ENCODE data around the gene DTYMK. TPM values are rescaled to one million over a fixed set of nuclear protein-coding genes. Genes with fewer than 3 reads are reported as not detected.

The DTYMK gene
- total RNA-seq, 1 donor from 2014 or later = 20.1 TPM

DNA sequence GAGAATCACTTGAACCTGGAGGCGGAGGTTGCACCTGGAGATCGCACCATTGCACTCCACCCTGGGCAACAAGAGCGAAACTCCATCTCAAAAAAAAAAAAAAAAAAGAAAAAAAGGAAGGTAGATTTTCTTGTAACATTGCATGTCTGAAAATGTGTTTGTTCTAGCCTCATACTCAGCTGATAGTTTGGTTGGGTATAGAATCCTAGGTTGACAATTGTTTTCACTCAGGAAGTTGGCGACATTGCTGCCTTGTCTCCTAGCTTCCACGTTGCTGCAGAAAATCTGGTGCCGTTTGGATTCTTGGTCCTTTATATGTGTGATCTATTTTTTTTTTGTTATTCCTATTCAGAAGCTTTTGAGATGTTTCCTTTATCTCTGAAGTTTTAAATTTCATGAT lies 19.9 kb upstream of the DTYMK start:
- no peak for DNase-seq (ENCODE audit: low read depth)

DNA sequence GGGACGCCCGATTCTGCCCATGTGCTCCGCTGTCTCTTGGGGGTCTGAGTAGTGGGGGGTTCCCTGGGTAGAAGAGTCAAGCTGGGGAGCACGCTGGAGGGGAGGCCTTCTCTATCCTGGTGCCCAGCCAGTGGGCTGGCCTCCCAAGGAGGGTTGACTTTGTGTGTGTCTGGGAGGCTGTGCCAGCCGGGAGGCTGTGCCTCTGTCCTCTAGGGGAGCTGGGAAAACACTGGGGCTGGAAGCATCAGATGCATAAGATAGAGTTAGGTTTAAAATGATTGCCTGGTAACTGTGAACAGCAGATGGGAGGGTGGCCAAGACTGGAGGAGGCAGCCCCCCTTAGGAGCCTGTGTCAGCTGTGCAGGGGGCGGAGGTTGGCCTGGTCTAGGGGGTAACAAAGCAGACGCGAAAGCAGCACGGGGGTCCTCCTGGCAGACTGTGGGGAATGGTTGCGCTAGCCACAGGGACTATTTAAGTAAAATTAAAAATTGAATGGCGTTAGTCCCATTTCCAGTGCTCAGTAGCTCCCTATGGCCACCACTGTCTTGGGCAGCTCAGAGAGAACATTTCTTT lies 16.5 kb upstream of the DTYMK start:
- DNase-seq (ENCODE audit: low read depth) = peak; percentile 30

DNA sequence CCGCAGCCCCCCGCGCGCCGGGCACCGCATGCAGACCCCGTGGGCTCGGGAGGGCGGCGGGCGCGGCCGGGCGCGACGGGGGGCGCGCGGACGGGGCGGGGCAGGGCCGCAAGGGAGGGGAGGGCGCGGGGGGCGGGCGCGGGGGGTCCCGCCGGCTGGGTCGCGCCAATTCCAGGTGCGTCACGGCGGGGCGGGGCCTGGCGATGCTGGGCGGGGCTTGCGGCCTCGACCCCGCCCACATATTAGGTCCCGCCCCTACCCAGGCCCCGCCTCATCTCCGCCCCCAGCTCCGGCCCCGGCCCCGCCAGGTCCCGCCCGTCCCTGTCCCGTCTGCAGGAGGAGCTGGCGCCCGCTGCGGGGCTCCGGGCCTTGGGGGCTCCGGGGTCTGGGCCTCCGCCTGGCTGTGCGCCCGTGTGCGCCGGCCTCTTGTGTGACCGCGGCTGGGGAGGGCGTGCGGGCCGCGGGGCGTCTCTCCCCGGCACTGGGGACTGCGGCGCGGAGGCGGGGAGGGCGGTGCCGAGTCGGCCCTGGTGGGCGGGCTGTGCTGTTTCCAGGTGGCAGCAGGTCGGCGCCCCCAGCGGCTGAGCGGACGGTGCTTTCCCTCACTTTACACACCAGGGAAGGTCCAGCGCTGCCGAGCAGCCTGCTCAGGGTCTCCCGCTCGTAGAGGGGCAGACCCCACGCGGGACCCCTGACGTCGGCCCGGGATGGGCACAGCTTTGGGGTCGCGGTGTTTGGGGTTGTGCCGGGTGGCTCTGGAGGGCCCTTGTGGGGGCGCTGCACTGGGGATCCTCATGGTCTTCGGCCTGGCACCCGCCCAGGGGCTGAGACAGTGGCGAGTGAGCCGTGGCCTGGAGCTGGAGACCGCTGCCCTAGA lies 15.8 kb upstream of the DTYMK start:
- DNase-seq (ENCODE audit: low read depth) = peak; percentile 75

DNA sequence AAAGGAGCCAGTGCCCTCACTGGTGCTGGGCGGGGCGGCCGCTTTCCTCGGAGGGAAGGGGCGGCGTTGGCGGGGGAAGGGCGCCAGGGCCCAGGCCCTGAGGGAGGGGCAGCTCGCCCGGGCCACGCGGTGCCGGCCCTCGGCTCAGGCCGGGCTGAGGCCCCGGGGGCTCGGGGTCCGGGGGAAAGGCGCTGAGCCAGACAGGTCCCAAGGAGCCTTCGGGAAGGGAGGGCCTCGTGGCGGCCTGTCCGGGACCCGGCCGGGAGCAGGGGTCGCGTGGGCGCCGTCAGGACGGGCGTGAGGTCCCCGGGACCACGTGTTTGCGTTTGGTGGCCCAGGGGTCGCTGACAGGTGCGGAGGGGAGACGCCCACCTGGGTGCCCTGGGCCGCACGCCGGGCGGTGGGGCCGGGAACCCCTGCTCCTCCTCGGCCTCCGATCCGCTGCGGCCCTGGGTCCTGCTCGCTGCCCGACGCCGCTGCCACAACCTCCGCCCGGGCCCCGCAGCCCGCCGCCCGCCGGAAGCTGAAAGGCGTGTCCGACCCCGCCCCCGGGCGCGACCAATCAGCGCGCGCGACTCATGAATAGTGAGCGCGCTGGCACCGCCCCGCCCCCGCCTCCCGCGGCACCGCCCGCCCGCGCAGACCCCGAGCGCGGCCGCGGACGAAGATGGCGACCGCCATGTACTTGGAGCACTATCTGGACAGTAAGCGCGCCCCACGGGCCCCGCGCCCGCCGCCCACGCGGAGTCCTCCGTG lies 15.0 kb upstream of the DTYMK start, which contains the start of gene ING5:
Gene ING5, plus strand, starts transcription at position 641 of the 756 bp plus-strand sequence. Its CDS starts 27 bp downstream, at position 668.
- peak; percentile 94 for DNase-seq (ENCODE audit: low read depth)

DNA sequence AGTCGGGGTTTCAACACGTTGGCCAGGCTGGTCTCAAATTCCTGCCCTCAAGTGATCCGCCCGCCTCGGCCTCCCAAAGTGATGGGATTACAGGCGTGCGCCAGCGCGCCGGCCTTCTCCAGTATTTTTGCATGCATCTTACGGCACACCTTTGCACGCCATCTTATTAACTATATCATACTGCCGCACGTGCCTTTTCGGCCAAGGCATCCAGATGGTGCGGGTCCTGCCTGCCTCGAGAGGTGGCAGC lies 14.5 kb upstream of the DTYMK start:
- no peak for DNase-seq (ENCODE audit: low read depth)

DNA sequence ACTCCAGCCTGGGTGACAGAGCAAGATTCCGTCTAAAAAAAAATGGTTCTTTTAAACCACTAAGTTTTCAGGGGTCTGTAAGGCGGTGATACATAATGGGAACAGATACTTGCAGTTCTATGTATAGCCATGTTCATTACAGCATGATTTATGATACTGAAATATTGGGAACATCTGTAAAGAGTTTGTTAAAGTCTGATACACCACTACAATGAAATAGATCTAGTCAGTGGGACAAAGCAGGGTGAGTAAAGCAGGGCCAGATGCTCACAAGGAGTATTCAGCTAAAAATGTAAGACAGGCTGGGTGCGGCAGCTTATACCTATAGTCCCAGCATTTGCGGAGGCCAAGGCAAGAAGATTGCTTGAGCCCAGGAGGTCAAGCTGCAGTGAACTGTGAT lies 9.0 kb upstream of the DTYMK start:
- no peak for DNase-seq (ENCODE audit: low read depth)

DNA sequence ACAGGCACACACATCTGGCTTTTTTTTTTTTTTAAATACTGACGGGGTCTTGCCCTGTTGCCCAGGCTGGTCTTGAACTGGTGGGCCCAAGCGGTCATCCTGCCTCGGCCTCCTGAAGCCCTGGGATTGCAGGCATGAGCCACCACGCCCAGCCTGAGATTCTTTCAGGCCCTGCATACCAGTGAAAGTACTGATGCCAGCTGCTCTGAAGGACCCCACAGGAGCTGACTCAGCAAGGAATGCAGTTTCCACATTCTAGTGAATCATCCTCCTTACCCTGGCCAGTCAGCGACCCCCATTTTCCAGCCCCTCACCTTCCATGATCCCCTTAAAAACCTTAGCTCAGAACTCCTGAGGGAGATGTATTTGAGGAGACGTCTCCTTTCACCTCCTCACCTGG lies 5.8 kb upstream of the DTYMK start:
- peak; percentile 75 for DNase-seq (ENCODE audit: low read depth)

DNA sequence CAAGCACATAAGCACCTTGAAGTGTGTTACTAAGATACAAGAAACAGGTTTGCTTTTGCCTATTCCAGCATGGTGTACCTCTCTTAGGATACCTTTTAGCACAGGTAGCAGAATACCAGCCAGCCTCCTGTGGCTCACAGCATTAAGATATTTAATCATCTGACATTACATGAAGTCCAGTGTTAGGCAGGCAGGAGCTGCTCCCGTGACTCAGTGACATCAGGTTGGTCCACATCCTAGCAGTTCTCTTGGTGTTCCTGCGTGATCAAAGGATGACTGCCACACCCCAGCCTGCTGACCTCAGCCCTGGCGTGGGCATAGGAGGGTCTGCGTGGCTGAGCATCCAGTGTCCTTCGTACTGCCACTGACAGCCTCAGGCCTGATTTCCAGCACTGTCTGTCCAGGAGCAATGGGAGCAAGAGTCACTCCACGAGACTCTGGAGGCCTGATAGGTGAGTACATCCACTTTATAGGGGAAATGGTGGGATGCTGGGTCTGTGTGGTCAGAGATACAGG lies 3.6 kb upstream of the DTYMK start:
- no peak for DNase-seq (ENCODE audit: low read depth)

DNA sequence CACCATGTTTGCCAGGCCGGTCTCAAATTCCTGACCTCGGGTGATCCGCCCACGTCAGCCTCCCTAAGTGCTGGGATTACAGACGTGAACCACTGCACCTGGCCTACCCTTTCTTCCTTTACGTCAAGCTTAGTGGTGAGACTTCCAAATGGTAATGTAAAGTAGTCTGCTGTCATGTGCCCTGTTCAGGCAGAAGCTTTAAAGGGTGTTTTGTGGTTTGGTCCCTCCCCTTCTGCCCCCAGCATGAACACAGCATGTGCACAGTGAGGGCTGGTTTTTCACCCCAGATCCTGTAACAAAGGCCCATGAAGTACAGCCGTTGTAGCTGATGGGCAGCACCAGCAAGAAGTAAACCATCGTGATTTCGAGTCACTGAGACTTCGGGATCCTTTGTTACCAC lies 2.7 kb upstream of the DTYMK start:
- no peak for DNase-seq (ENCODE audit: low read depth)

DNA sequence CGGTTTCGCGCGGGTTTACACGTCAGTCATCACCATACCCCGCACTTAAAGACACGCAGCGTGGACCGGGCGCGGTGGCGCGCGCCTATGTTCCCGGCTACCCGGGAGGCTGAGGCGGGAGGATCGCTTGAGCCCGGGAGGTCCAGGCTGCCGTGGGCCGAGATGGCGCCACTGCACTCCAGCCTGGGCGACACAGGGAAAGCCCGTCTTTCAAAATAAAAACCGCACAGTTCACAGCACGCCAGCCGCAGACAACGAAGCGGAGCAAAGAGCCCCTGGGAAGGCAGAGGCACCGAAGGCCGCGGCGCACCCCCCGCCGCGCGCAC lies 328 bp downstream of the DTYMK start:
- no peak for DNase-seq (ENCODE audit: low read depth)

DNA sequence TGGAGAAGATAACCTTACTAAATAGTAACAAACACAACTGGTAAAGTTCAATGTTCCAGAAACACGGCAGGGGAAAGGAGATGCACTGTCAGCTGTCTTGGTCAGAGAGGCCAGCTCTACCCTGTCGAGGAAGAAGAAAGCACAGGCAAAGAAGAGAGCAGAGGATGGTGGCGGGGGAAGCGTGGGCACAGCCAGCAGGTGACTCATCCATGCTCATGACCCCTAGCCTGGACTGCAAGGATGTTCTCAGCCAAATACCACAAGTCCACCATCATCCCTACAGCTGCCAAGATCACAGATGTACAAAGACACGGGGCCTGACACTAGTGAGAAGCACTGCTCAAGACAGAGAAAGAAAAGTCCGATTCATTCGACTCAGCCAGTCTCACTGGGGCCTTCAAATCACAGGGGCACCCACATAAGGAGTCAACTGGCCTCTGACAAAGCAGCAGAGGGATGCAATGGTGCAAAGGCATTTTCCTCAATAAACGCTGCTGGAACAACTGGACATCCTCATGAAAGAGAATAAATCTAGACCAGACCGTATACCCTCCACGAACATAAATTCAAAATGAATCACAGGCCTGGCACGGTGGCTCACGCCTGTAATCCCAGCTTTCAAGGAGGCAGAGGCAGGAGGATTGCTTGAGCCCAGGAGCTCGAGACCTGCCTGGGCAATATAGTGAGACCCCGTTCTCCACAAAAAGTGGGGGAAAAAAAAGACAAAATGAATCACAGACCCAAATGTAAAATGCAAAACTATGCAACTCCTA lies 5.6 kb downstream of the DTYMK start:
- DNase-seq (ENCODE audit: low read depth) = peak; percentile 96

DNA sequence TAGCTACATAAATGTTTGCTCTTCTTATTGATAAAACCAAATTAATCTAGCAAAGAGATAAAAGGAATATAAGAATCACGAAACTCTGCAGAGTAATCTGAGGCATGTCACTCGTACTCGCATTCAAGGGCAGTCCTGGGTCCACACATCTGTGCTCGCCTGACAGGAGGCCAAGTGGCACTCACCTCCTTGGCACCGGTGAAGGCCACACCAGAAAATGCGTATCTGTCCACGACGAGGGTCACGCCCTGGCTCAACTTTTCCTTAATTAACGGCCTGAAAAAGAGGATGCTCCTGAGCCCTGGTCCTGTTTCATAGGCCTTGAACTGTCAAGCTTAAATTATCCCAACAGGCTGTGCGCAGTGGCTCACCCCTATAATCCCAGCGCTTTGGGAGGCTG lies 6.6 kb downstream of the DTYMK start:
- DNase-seq (ENCODE audit: low read depth) = no peak

DNA sequence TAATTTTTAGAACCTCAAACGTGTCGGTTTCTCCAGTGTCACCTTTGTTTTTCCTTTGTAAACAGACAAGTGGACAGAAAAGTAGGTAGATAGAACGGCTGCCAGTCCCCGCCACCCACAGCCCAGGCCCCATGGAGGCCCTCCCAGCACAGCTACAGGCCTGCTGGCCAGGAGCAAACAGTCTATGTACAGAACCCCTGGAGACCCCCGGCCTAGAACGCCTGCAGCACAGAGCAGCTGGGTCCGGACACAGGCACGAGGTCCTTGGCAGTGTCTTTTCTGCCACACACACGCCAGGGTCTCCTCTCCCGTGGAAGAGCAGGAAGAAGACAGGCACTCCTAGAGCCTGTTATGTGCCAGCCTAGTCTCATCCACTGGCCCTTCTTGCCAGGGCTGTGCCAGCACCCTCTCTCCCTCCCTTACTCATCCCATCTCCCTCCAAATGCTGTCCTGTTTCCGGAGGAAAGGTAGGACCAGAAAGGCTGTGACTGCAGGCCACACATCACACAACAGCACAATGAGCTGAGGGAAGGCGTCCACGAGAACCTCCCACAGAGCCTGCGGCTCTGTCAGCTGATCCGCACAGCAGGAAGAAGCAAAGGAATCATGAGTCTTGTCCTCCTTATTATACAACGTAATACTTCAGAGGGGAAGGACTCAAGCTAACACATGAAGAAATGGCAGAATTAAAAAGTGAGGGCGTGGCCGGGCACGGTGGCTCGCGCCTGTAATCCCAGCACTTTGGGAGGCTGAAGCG lies 7.7 kb downstream of the DTYMK start:
- DNase-seq (ENCODE audit: low read depth) = no peak

DNA sequence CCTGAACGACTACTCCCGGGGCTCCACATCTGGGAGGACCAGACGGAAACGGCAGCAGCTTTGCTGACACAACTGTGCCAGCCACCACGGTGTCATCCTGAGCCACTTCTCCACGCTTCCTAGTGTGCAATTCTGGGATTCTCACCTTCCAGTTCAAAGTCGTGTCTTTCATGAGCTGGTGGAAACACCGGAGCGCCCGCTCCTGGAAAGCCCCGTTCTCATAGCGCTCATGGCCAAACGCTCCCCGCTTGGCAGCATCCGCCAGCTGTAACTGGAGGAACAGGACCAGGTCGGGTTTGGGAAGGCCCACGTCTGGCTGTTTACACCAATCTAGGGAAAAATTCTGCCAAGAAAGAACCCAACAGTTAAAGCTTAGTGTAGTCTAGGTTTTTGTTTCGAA lies 8.3 kb downstream of the DTYMK start:
- no peak for DNase-seq (ENCODE audit: low read depth)

DNA sequence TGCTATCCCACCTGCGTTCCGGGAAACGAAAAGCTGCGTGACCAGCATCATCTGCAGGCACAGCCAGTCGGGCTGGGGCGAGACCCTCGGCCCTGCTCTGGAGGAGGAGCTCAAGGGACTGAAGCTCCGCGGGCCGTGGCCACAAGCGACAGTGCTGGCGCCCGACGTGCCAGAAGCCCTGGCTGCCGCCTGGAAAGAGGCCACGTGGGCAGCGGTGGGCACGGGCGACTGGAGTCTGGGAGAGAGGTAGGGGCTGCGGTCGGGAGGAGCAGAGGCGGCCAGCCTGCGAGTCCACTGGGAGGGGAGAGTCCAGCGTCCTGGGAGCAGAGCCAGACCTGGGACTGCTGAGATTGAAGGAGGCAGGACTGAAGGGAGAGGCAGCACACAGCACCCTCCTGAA lies 9.2 kb downstream of the DTYMK start:
- no peak for DNase-seq (ENCODE audit: low read depth)

DNA sequence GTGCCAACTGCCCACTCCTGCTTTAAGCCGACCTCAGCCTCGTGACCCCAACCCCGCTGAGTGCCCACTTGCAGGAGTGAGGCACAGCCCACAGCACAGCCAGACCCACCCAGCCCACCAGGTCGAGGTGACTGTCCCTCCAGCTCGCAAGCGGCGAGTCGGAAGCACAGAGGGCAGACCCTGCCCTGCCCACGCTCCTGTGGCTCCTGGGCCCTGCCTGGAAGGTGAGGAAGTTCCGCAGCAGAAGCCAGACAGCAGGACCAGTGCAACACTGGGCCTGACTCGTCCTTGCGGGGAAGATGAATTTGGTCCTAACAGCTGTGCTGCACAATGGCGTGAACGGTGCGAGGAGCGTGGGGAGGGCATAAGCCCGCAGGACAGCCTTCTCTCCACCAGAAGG lies 9.9 kb downstream of the DTYMK start:
- no peak for DNase-seq (ENCODE audit: low read depth)

DNA sequence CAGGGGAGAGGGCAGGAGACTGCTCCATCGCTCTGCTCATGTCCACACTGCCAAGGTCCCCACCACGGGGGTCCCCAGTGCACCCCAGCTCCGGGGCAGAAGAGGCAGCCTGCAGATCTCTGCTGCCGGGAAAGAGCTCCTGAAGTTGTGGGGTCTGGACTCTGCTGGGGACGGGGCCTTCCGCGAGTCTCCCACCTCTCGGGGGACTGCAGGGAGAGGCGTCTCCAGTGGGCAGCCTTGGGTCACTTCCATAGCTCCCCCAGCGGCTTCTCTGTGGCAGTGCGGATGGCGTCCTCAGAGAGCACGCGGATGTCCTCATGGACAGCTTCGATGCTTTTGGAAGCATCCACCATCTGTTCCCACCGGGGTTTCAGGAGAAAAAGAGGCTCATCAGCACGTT lies 10.7 kb downstream of the DTYMK start:
- DNase-seq (ENCODE audit: low read depth) = no peak

DNA sequence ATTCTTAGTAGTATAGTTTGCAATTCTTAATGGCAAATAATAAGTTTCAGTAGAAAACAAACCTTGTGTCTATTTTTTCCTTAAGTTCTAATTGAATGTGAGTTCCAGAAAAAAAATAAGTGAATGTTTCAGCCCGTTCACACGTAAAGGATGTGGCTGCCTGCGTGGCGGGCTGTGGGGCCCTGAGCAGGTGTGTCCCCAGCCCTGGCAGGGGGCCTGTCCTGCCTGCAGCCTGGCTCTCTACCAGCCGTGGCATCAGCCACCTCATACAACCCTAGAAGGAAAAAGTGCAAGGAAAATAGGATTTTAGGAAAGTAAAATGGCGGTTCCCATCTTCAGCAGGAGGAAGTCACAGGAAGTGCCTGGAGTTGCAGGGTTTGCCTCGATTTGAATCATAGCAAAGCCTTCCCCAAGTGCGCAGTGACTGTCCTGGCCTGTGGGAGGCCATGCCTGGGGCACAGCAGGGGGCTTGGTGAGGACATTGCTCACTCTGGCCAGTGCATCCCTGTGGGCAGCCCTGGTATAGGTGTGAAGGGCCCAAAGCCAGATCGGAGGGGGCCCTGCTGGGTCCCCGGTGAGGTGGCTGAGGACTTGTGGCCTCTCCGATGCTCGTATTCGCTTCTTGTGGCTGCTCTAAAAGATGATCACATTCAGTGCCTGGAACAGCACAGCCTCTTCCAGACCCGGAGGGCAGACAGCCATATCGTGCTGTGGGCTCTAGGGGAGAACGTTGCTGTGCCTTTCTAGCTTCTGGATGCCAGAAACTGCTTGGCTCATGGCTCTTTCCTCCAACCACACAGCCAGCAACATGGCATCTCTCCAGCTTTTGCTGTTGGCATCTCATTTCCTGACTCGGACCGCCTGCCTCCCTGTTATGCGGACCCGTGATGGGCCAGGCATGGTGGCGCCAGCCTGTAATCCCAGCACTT lies 12.6 kb downstream of the DTYMK start:
- peak; percentile 52 for DNase-seq (ENCODE audit: low read depth)

DNA sequence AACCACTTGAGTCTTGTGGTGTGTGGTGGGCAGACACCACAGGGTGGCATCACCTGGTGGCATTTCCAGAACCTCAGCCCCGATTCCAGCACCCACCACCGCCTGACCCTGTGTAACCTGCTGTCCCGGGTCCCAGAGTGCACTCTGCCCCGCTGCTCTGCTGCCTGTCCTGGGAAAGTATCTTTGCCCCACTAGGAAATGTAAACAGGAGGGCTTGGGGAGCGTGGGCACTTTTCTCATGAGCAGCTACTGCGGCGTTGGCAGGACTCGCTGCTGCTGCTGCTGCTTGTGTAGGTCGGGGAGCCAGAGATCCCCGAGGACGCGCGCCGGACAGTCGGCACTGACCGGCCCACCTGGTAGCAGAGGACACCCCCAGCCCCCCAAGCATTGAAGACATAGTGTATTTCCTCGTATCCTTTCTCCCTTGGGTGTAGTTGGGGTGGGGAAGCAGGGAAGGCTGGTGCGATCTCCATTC lies 13.4 kb downstream of the DTYMK start:
- DNase-seq (ENCODE audit: low read depth) = no peak

Data from myocyte (in vitro differentiated cells).